Colon (tissue), 2 donors: ENCODE data around the gene RDH11.
"Not testable (repeated sequence)": the region's sequence is repeated elsewhere in the genome, so short reads cannot be mapped to it uniquely, and the experiment has no call there.

Source experiments
- FAIRE-seq: peaks from 2 replicates; lab custom pipeline; 2012; peaks lifted over from hg19 to GRCh38; lab: Jason Lieb, UNC
- donor health status: control.
- donor health status: control.

The RDH11 gene

DNA sequence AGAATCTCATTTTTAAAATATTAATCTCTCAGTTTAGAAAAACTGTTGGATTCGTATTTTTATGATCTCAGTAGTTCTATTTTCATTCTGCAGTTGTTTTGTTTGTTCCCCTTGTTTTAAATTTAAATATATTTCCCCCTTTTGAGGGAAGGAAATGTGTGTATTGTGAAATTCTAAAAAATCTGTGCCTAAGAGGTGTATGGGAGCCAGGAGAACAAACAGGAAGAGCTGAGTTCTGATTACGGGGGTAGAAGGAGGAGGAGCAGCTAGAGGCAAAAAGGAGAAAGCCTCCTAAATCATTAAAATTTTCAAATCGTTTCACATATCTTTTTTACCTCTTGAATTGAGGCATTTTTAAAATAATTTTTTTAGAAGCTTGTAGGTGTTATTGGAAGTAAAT is 8.4 kb upstream of the RDH11 start:
- no peak for FAIRE-seq

GRCh38 chr14:67701492-67701891 is 5.9 kb upstream of the RDH11 start, which contains the start of gene RDH12:
TSS of gene RDH12 (plus strand) at chr14:67701886. CDS start at chr14:67722643, 20,757 bp downstream.
- FAIRE-seq: not testable (repeated sequence)

GRCh38 chr14:67698179-67698578 is 2.6 kb upstream of the RDH11 start:
- FAIRE-seq: no peak

GRCh38 chr14:67697006-67697405 is 1.4 kb upstream of the RDH11 start:
- FAIRE-seq: no peak

DNA sequence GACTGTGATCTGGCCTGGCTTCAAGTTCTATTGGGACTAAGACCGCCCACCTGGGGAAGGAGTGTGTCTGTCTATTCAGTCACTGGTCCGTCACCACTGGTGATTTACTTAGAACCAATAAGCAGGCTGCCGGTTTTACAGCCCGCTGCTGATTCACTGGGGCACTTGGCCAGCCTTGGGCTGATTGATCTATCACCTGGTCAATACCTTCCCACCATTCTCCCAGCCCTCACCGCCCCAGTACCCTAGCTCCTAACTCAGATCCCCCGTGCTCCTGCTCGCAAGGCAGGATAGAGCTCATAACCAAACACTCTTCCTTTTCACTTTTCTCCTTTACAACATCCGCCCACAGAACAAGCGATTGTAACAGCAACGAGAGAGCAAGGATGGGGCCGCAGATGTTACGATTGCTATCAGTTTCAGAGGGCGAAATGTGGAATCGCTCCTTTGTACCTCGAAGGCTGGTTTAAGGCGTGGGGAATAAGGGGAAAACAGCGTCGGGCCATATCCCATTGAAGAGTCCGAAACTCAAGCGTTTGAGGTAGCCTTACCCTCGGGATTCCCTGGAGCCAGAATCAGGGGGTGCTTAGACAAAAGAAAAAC is 672 bp downstream of the RDH11 start:
- FAIRE-seq: no peak

DNA sequence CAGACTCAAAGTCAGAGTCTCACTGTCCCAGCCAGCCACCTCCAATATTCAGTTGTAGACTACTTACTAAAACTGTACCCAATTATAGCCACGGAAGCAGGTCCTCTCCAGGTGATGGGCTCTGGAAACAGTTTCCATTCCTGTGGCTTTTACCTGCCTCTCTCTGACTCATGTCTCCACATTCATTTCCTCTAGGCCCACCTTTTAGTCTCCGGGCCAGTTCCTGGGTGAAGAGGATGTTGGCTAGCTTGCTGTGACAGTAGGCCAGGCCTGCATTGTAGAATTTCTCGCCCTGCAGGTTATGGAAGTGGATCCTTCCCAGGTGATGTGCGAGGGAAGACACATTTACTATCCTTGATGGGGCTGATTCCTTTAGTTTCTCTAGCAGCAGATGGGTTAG is 5.6 kb downstream of the RDH11 start:
- FAIRE-seq: no peak

DNA sequence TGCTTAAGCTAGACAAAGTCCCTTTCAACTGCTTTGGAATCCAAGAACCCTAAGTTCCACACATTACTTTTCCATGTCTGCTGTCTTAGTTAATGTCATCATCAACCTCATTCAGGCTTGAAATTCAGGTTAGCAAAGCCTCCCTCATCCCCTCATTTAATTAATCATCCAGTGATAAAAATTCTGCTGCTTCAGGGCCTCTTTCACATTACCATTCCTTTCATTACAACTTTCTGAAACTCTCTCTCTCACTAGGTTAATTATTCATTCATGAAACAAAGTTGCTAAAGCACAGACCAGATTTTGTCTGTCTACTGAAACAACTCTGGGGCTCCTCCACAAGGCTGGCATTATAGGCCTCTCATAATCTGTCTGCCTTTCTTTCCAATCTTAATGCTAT is 11.7 kb downstream of the RDH11 start:
- no peak for FAIRE-seq

GRCh38 chr14:67680941-67681340 is 14.6 kb downstream of the RDH11 start:
- FAIRE-seq: no peak

DNA sequence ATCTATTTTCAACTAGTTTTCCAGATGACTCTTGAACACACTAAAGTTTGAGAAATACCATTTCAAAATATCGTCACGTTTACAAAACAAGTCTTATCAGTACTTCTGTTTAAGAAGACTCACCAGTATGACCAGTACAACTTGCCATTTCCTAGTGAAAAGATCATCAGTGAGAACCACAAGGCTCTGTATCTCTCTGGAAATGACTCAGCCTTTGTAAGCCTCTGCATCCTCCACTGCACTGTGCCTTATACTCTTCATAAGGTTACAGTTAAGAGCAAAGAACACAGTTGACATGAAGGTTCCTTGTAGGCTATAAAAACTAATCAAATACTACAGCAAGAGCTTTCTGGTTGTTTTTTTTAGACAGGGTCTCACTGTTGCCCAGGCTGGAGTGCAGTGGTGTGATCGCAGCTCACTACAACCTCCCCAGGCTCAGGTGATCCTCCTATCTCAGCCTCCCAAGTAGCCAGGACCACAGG is 15.4 kb downstream of the RDH11 start:
- no peak for FAIRE-seq

GRCh38 chr14:67679006-67679405 is 16.6 kb downstream of the RDH11 start:
- FAIRE-seq: no peak

DNA sequence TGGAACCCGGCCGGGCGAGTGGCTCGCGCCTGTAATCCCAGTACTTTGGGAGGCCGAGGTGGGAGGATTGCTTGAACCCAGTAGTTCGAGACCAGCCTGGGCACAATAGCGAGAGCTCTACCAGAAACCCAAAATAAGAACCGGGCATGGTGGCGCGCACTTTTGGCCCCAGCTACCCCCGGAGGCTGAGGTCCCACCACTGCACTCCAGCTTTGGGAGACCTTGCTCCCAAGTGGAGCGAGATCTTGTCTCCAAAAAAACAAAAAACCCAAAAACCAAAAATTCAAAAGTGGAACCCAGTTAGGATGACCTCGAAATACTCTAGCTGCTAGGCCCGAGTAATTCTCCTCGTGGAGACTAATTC is 20.4 kb downstream of the RDH11 start:
- no peak for FAIRE-seq

- no peak for FAIRE-seq
Observed at GRCh38 chr14:67674480-67675218, 20.9 kb downstream of the RDH11 start, which contains the start of gene VTI1B. TSS of gene VTI1B (minus strand) at chr14:67674632. CDS start at chr14:67674489, 143 bp downstream.

GRCh38 chr14:67674139-67674479 is 21.5 kb downstream of the RDH11 start:
- FAIRE-seq: no peak

DNA sequence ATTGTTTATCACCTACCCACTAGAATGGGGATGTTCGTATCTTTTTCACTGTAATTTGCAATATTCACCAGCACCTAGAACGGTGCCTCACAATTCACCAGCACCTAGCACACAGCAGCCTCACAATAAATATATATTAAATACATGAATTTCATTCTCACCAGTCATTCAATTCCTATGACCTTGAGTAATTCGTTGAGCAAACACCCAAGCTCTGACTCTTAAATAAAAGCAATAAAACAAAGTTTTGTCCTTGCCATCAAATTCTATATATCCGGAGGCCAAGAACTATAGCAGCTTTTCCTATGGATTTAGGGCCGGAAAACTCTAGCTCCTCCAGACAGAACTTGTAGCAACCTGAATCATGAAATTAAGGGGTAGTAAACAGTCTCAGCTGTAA is 22.1 kb downstream of the RDH11 start:
- FAIRE-seq: no peak

- FAIRE-seq: no peak
Observed at GRCh38 chr14:67668559-67668958, 27.0 kb downstream of the RDH11 start.

DNA sequence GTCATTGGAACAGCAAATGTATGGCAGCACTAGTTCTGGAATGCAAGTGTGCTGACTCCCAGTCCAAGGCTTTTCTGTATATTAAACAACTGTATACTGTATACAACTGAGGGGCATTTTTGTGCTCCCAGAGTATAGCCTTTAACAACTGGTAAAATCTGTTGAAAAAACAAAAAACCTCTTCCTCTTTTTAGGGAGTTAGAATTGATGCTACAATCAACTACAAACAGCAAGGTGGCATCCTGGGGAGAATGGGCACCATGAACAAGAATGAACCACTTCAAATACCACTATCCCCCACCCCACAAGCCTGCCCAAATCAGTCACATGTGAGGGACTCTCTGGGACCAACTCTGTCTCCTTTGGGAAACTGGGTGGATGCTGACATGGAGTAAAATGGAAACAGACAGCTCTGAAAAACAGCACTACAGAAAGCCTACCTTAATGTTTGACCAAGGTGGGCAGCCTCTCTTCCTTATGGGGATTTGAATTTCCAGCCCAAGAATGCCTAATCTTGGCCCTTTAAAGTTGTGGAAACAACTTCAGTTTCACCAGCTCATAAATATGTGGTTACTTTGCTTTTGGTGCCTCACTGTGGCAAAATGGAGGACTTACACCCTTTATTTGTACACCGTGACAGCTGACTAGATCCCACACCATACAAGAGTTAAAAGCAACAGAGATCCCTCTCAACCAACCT is 28.7 kb downstream of the RDH11 start:
- no peak for FAIRE-seq

GRCh38 chr14:67665868-67666267 is 29.7 kb downstream of the RDH11 start:
- no peak for FAIRE-seq

DNA sequence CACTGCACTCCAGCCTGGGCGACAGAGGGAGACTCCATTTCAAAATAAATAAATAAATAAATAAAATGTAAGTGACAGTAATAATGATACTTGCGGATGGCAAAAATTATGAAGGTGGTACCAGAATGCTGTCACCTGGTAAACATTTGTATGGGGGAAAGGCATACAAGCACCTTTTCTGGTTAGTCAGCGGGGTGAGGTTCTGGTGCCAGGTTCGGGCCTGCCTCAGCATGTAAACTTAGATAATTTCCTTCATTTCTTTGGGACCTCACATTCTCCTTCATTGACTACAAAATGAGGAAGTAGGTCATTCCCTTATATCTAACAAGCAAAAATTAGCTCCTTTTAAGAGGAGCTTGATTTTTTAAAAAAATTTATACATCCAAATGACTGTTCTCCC is 31.9 kb downstream of the RDH11 start:
- no peak for FAIRE-seq

DNA sequence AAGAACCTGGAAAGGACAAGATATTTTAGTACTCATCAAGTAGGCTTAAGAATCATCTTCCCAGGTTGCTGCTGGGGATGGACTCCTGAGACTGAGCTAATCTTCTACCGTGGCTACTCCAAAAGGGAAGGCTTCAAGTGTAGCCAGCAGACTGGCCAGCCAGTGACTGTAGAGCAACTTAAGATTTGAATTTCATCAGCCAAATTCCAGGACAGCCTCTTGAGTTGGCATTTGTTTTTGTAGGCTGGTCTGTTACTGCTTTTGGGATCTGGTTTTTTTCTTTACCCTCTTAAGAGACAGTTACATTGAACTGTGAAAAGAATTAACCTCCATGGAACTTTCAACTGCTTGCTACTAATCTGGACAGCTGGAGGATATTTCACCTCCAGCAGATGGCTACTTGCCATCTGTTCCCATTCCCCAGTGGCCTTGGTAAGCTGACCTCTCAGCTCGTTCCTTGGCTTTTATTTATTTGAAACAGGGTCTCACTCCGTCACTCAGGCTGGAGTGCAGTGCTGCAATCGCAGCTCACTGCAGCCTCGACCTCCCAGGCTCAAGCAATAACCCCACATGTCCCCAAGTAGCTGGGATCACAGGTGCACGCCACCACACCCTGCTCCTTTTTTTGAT is 41.8 kb downstream of the RDH11 start:
- FAIRE-seq: no peak

DNA sequence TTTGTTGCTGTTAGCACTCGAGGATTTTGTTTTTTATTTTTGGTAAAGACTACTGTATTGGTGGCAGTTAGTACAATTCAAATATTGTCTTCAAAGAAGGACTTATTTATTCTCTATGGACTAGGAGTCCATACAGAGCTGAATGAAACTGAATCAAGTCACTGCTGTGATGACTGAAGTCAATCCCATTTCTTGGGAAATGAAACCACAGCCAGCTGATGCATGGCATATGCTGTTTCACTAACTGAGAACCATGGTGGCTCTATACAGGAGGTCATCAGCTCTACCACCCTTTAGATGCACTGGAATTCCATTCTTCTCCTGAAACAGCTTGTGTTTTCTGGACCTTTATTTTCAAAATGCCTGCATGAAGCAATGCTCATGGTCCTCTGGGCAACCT is 43.4 kb downstream of the RDH11 start:
- no peak for FAIRE-seq

- no peak for FAIRE-seq
Observed at GRCh38 chr14:67650694-67651093, 44.9 kb downstream of the RDH11 start.

DNA sequence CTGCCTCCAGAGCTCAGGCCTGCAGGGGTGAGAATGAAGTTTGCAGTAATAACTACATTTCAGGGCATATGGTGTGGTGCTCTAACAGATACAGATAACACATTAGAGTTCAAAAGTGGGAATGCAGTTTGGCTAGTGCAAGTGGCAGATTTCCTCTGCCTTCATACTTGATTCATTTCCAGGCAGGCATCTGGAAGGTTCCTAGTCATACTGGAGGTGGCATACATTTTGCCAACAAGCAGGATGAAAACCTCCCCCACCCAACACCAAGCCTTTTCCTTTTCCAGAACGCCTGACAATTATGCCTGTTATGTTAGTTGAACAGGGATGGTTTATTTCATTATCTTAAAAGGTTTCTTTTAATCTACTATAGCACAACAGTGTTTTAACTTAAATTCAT is 45.4 kb downstream of the RDH11 start:
- no peak for FAIRE-seq

DNA sequence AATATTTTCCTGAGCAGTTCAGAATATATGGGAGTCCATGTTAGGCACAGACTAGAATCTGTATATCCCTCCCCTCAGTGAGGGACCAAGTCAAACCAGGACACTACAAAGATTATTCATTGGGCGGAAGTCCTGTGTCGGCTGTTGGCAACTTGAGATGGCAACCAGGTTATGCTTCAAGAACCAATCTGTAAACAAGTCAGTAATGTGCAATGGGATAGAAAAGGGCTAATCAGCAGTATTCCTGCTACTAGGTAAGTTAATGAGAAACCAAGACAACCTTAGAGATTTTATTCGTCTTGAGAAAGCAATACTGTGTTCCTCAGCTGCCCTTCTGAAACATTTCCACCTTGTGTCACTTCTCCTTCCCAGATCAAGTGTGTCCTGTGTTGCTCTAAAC is 49.4 kb downstream of the RDH11 start:
- FAIRE-seq: no peak
